GM12891 (cell line): ENCODE results near the gene LCN15.
"Not testable (repeated sequence)": the region's sequence is repeated elsewhere in the genome, so short reads cannot be mapped to it uniquely, and the experiment has no call there.

ENCODE experiments used
- POLR2A ChIP-seq: IDR thresholded peaks from 2 replicates; pipeline ENCODE4 v1.6.1; 2011; ENCODE audit warnings: low read depth, low read length, control low read depth
- POLR2AphosphoS5 ChIP-seq: IDR thresholded peaks from 2 replicates; pipeline ENCODE4 v1.6.1; 2011; ENCODE audit warnings: low read depth, low read length, control low read depth
- POU2F2 ChIP-seq: IDR thresholded peaks from 2 replicates; pipeline ENCODE4 v1.6.1; 2011; ENCODE audit warnings: low read depth, mild to moderate bottlenecking, control low read depth, low read length, moderate library complexity
- SPI1 ChIP-seq: IDR thresholded peaks from 2 replicates; pipeline ENCODE4 v1.6.1; 2011; ENCODE audit warnings: low read depth, low read length, control low read depth
- TAF1 ChIP-seq: IDR thresholded peaks from 2 replicates; pipeline ENCODE4 v1.6.1; 2011; ENCODE audit warnings: low read depth, low read length, control low read depth

GRCh38 chr9:136788644-136789522 is 24.6 kb upstream of the LCN15 start:
- TF ChIP-seq POLR2A, POLR2AphosphoS5, SPI1, TAF1, POU2F2: not testable (repeated sequence)
